IMR-90 (cell line): ENCODE results near the gene CPLX3. TPM values are rescaled to one million over a fixed set of nuclear protein-coding genes. Genes with fewer than 3 reads are reported as not detected.

Experiments used
- ATAC-seq: fragments of 200-7000 bp; cut with Tn5 transposase; 2 replicates; pipeline ENCODE4 v1.9.1; 2020; ENCODE audit warnings: low read depth, mild to moderate bottlenecking, moderate library complexity
- BruUV-seq: library from RNA; stranded (reverse); fragments of 400-500 nt; replicated peaks from 2 replicates; lab custom pipeline; 2021; lab: Mats Ljungman, UMichigan
- CTCF ChIA-PET: fragments of 300-600 bp; formaldehyde crosslinking; extraction: SDS; loops from one replicate; lab custom pipeline; 2021; ENCODE audit warnings: antibody characterized with exemption; lab: Yijun Ruan, JAX
- POLR2A ChIA-PET: fragments of 300-600 bp; sonication (Branson Sonifier 250); formaldehyde crosslinking; loops from one replicate; lab custom pipeline; 2022; ENCODE audit warnings: antibody characterized with exemption; ENCODE audit not compliant: unreplicated experiment; lab: Charles Lee
- DNase-seq: peaks from one replicate; pipeline ENCODE4 v3.0.0; 2013
- H2AFZ ChIP-seq: replicated peaks from 2 replicates; pipeline ENCODE3; 2013; ENCODE audit warnings: low read length, mild to moderate bottlenecking; ENCODE audit not compliant: poor library complexity
- H2AK5ac ChIP-seq: 2 replicates; pipeline ENCODE4 v1.6.1; 2013; ENCODE audit warnings: low read depth, low read length, inconsistent platforms
- H2AK9ac ChIP-seq: replicated peaks from 2 replicates; pipeline ENCODE3; 2013; ENCODE audit warnings: mild to moderate bottlenecking, low read depth, low read length, moderate library complexity; ENCODE audit not compliant: poor library complexity
- H2BK120ac ChIP-seq: 2 replicates; pipeline ENCODE4 v1.6.1; 2013; ENCODE audit warnings: low read depth, low read length, inconsistent platforms
- H2BK15ac ChIP-seq: 3 replicates; pipeline ENCODE4 v1.6.1; 2013; ENCODE audit warnings: low read depth, low read length, inconsistent platforms
- H2BK20ac ChIP-seq: 2 replicates; pipeline ENCODE4 v1.6.1; 2013; ENCODE audit warnings: low read depth, mild to moderate bottlenecking, inconsistent platforms, low read length, moderate library complexity
- H2BK5ac ChIP-seq: 2 replicates; pipeline ENCODE4 v1.6.1; 2013; ENCODE audit warnings: mild to moderate bottlenecking, low read depth, low read length, inconsistent platforms; ENCODE audit not compliant: poor library complexity, severe bottlenecking
- H3K14ac ChIP-seq: replicated peaks from 2 replicates; pipeline ENCODE4 v1.6.1; 2013; ENCODE audit warnings: low read depth, low read length, inconsistent platforms
- H3K18ac ChIP-seq: 2 replicates; pipeline ENCODE4 v1.6.1; 2013; ENCODE audit warnings: low read depth, low read length, control low read depth
- H3K23ac ChIP-seq: 2 replicates; pipeline ENCODE4 v1.6.1; 2013; ENCODE audit warnings: low read depth, low read length, inconsistent platforms
- H3K27ac ChIP-seq: 2 replicates; pipeline ENCODE4 v1.5.1; 2013; ENCODE audit warnings: mild to moderate bottlenecking, control low read depth, low read length; ENCODE audit not compliant: insufficient read depth
- H3K27me3 ChIP-seq: 2 replicates; pipeline ENCODE4 v1.6.1; 2013; ENCODE audit warnings: low read length; ENCODE audit not compliant: control insufficient read depth, insufficient read depth
- H3K36me3 ChIP-seq: 2 replicates; pipeline ENCODE4 v1.6.1; 2013; ENCODE audit warnings: low read length, mixed read lengths; ENCODE audit not compliant: control insufficient read depth, insufficient read depth
- H3K4ac ChIP-seq: 2 replicates; pipeline ENCODE4 v1.6.1; 2013; ENCODE audit warnings: low read depth, low read length, inconsistent platforms
- H3K4me1 ChIP-seq: 2 replicates; pipeline ENCODE4 v1.6.1; 2013; ENCODE audit warnings: low read length, mixed read lengths; ENCODE audit not compliant: control insufficient read depth, insufficient read depth
- H3K4me2 ChIP-seq: 2 replicates; pipeline ENCODE4 v1.6.1; 2013; ENCODE audit warnings: low read depth, mild to moderate bottlenecking, control low read depth, low read length, moderate library complexity
- H3K4me3 ChIP-seq: 2 replicates; pipeline ENCODE4 v1.5.1; 2013; ENCODE audit warnings: low read depth, mild to moderate bottlenecking, control low read depth, low read length, moderate library complexity; ENCODE audit not compliant: insufficient read depth
- H3K56ac ChIP-seq: 2 replicates; pipeline ENCODE4 v1.6.1; 2013; ENCODE audit warnings: low read length, inconsistent platforms; ENCODE audit not compliant: insufficient read depth; ENCODE audit errors: extremely low read depth
- H3K79me1 ChIP-seq, 2 experiments: 2 replicates each; pipeline ENCODE4 v1.6.1; 2013; ENCODE audit warnings: low read length in 2 of 2, inconsistent platforms in 1 of 2, low read depth in 1 of 2
- H3K9ac ChIP-seq: 2 replicates; pipeline ENCODE4 v1.6.1; 2013; ENCODE audit warnings: low read depth, low read length, control low read depth
- H3K9me1 ChIP-seq: 2 replicates; pipeline ENCODE4 v1.6.1; 2013; ENCODE audit warnings: low read length, inconsistent platforms; ENCODE audit not compliant: insufficient read depth
- H3K9me3 ChIP-seq: 2 replicates; pipeline ENCODE4 v1.6.1; 2013; ENCODE audit warnings: low read length; ENCODE audit not compliant: control insufficient read depth, insufficient read depth
- H4K20me1 ChIP-seq: 2 replicates; pipeline ENCODE4 v1.6.1; 2013; ENCODE audit warnings: low read length, inconsistent platforms; ENCODE audit not compliant: insufficient read depth
- H4K5ac ChIP-seq: 2 replicates; pipeline ENCODE4 v1.6.1; 2013; ENCODE audit warnings: mild to moderate bottlenecking, low read depth, low read length, control low read depth
- H4K8ac ChIP-seq, 2 experiments: 2 replicates each; pipeline ENCODE4 v1.6.1; 2013; ENCODE audit warnings: low read depth in 2 of 2, low read length in 2 of 2, control low read depth in 1 of 2, inconsistent platforms in 1 of 2
- H4K91ac ChIP-seq: 2 replicates; pipeline ENCODE4 v1.6.1; 2013; ENCODE audit warnings: low read depth, low read length, inconsistent platforms; ENCODE audit not compliant: insufficient read depth
- BHLHE40 ChIP-seq: fragments of 150-350 bp; IDR thresholded peaks from 2 replicates; pipeline ENCODE4 v1.6.1; 2016; ENCODE audit warnings: mild to moderate bottlenecking, low read depth, low read length
- CEBPB ChIP-seq: IDR thresholded peaks from 2 replicates; pipeline ENCODE4 v1.6.1; 2012; ENCODE audit warnings: low read depth, low read length, improper control_type of control experiment
- FOS ChIP-seq: fragments of 150-350 bp; IDR thresholded peaks from 2 replicates; pipeline ENCODE4 v1.6.1; 2016; ENCODE audit warnings: low read depth, low read length
- MAFK ChIP-seq: IDR thresholded peaks from 2 replicates; pipeline ENCODE4 v1.6.1; 2012; ENCODE audit warnings: low read depth, low read length, improper control_type of control experiment
- MAZ ChIP-seq: IDR thresholded peaks from 2 replicates; pipeline ENCODE4 v1.6.1; 2012; ENCODE audit warnings: low read depth, mild to moderate bottlenecking, low read length, improper control_type of control experiment, moderate library complexity, borderline replicate concordance
- MXI1 ChIP-seq: IDR thresholded peaks from 2 replicates; pipeline ENCODE4 v1.6.1; 2012; ENCODE audit warnings: low read depth, mild to moderate bottlenecking, low read length, moderate library complexity, borderline replicate concordance
- NFE2L2 ChIP-seq: fragments of 150-350 bp; IDR thresholded peaks from 2 replicates; pipeline ENCODE4 v1.6.1; 2016; ENCODE audit warnings: low read depth, mild to moderate bottlenecking, low read length
- POLR2A ChIP-seq: IDR thresholded peaks from 2 replicates; pipeline ENCODE4 v1.6.1; 2012; ENCODE audit warnings: mild to moderate bottlenecking, low read depth, low read length
- RAD21 ChIP-seq: IDR thresholded peaks from 2 replicates; pipeline ENCODE4 v1.6.1; 2012; ENCODE audit warnings: low read length, improper control_type of control experiment
- RCOR1 ChIP-seq: IDR thresholded peaks from 2 replicates; pipeline ENCODE4 v1.6.1; 2012; ENCODE audit warnings: mild to moderate bottlenecking, low read length, improper control_type of control experiment; ENCODE audit not compliant: insufficient replicate concordance
- RFX5 ChIP-seq: IDR thresholded peaks from 2 replicates; pipeline ENCODE4 v1.8.0; 2012; ENCODE audit warnings: low read depth, mild to moderate bottlenecking, low read length, moderate library complexity
- SMC3 ChIP-seq: fragments of 150-350 bp; IDR thresholded peaks from 2 replicates; pipeline ENCODE4 v1.6.1; 2016; ENCODE audit warnings: low read depth, mild to moderate bottlenecking, antibody characterized with exemption, low read length, moderate library complexity
- WGBS, 2 experiments: methylation state at CpG; one replicate each; pipeline versions ENCODE4 v1.1.5 to v1.1.7; 2013; ENCODE audit warnings: missing lambda C conversion rate in 2 of 2; ENCODE audit not compliant: insufficient read length in 1 of 2; ENCODE audit errors: extremely low coverage in 2 of 2; 5-methylcytosine and 5-hydroxymethylcytosine counted together
- dilution Hi-C: fragments of 300-500 bp; cut with HindIII; formaldehyde crosslinking; loops from one replicate; pipeline ENCODE4 v1.14.3; 2018; ENCODE audit warnings: low sequenced_read_pairs; ENCODE audit not compliant: unreplicated experiment
- in situ Hi-C: fragments of 300-500 bp; cut with MboI; formaldehyde crosslinking; loops from 3 replicates; pipeline ENCODE4 v1.14.3; 2019; ENCODE audit warnings: low sequenced_read_pairs, inconsistent platforms, mixed read lengths
- intact Hi-C: fragments of 100-400 bp; cut with micrococcal nuclease; formaldehyde crosslinking; loops from 2 replicates; pipeline ENCODE4 v1.10.0; 2022
- polyA plus RNA-seq, 3 experiments: library from polyadenylated mRNA; depleted of rRNA; stranded (reverse); fragments of >200 nt; gene quantifications; 2 replicates each; pipeline ENCODE4 v1.2.3, GENCODE V29; 2012; ENCODE audit warnings: low replicate concordance in 1 of 3
- total RNA-seq: library from RNA; depleted of rRNA; stranded (reverse); fragments of >200 nt; gene quantifications from 2 replicates; pipeline ENCODE4 v1.2.3, GENCODE V29; 2012
- TF ChIP-seq, protein P1 (sequence below): conservative IDR thresholded peaks from 2 replicates; pipeline ENCODE4 v1.5.1; 2012; ENCODE audit warnings: mild to moderate bottlenecking, low read depth, low read length, improper control_type of control experiment
- TF ChIP-seq, protein P2 (sequence below): fragments of 150-350 bp; IDR thresholded peaks from 2 replicates; pipeline ENCODE4 v1.6.1; 2017; ENCODE audit warnings: mild to moderate bottlenecking, antibody characterized with exemption, low read length, low read depth
- TF ChIP-seq, protein P3 (sequence below): fragments of 150-350 bp; IDR thresholded peaks from 2 replicates; pipeline ENCODE4 v1.6.1; 2016; ENCODE audit warnings: low read depth, mild to moderate bottlenecking, low read length, moderate library complexity, borderline replicate concordance

CPLX3 gene
- total and polyA plus RNA-seq, 2 of the 4 experiments (the other 2 are of a cell fraction), result not detected

DNA sequence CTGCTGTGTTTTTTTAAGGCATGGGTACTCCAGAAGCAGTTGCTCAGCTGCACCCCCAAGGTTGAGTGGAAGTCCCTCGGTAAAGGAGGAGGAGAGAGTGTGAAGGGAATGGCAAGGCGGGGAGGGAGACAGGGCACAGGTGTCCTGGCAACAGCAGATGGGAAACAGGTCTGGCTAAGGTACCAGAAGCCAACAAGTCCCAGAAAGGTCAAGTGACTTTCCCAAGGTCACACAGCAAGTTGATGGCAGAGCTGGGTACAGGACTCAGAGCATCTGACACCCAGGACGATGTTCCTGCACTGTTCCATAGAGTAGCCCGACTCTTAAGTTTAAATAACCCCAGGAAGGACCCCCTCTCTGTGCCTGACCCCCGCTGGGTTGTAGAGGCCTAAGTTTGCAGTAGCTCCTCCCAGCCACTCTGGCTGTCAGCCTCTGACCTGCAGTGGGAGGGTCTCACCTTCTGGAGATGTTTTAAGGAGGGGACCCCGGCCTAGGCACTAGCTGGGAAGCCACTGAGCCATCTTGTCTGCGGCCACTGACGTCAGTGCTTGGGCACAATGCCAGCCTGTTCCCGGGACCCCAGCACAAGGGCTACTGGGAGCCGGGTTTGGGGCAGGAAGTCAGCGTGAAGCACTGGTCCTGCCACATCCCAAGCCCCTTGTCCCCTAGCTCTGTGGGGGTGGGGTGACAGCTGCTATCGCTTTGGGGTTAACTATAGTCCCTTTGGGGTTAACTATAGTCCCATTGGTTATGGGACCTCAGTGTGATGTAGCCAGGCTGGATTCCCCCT is 34.0 kb upstream of the CPLX3 start:
- dilution Hi-C loops (no loop called here), intact Hi-C loops (no loop called here), in situ Hi-C loops (no loop called here)
- Histone ChIP-seq H3K79me1 (peaks cover 19 to 88% of the 10 kb centered on the region in 2 experiments), H3K9me3 (no peaks in the 10 kb centered on the region), H3K14ac (no peak overlapping the region), H2AFZ (no peak overlapping the region), H3K9ac (no peak overlapping the region), H3K36me3 (peaks cover 2% of the 10 kb centered on the region; the same call in 1 of the 2 replicates), H2BK20ac (no peak overlapping the region), H4K20me1 (peaks cover 92% of the 10 kb centered on the region), H3K18ac (no peak overlapping the region), H2BK15ac (no peak overlapping the region), H2BK120ac (no peak overlapping the region), H2BK5ac (no peak overlapping the region), H3K4me2 (no peak overlapping the region), H4K5ac (no peak overlapping the region), H3K56ac (no peak overlapping the region), H3K4me1 (peaks cover 23% of the 10 kb centered on the region), H3K23ac (peak overlapping the region; percentile 71; the same call in 1 of the 2 replicates), H4K91ac (no peak overlapping the region), H3K9me1 (peaks cover 36% of the 10 kb centered on the region), H2AK5ac (no peak overlapping the region), H3K4ac (peak overlapping the region; percentile 13), H2AK9ac (no peak overlapping the region), H3K27me3 (no peaks in the 10 kb centered on the region), H4K8ac (no peak overlapping the region), H3K4me3 (no peak overlapping the region), H3K27ac (no peak overlapping the region)
- DNase-seq (no peak), ATAC-seq (no peak)
- CTCF ChIA-PET, result interaction anchor here (0.6 to 0.8 kb wide), 3 partner anchors 9 to 123 kb away, joined by 3 to 6 read pairs (median 3); no protein-coding TSS in a partner anchor
- BruUV-seq, result no TSS peak
- WGBS, 2 experiments, result 62% methylated on average over 5 of the region's 12 CpGs; no CpG with 5 or more reads in 1 of the 2 experiments
- POLR2A ChIA-PET, result no interaction called here
- no peak for TF ChIP-seq MXI1
- TF ChIP-seq BHLHE40, result no peak
- TF ChIP-seq POLR2A, result no peak
- TF ChIP-seq NFE2L2, result no peak
- TF ChIP-seq CEBPB, result no peak
- no peak for TF ChIP-seq RCOR1
- TF ChIP-seq, protein P1, sequence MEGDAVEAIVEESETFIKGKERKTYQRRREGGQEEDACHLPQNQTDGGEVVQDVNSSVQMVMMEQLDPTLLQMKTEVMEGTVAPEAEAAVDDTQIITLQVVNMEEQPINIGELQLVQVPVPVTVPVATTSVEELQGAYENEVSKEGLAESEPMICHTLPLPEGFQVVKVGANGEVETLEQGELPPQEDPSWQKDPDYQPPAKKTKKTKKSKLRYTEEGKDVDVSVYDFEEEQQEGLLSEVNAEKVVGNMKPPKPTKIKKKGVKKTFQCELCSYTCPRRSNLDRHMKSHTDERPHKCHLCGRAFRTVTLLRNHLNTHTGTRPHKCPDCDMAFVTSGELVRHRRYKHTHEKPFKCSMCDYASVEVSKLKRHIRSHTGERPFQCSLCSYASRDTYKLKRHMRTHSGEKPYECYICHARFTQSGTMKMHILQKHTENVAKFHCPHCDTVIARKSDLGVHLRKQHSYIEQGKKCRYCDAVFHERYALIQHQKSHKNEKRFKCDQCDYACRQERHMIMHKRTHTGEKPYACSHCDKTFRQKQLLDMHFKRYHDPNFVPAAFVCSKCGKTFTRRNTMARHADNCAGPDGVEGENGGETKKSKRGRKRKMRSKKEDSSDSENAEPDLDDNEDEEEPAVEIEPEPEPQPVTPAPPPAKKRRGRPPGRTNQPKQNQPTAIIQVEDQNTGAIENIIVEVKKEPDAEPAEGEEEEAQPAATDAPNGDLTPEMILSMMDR, result no peak
- no peak for TF ChIP-seq SMC3
- TF ChIP-seq MAZ, result no peak
- no peak for TF ChIP-seq MAFK
- no peak for TF ChIP-seq RAD21
- TF ChIP-seq RFX5, result no peak
- TF ChIP-seq FOS, result no peak
- TF ChIP-seq, protein P2, sequence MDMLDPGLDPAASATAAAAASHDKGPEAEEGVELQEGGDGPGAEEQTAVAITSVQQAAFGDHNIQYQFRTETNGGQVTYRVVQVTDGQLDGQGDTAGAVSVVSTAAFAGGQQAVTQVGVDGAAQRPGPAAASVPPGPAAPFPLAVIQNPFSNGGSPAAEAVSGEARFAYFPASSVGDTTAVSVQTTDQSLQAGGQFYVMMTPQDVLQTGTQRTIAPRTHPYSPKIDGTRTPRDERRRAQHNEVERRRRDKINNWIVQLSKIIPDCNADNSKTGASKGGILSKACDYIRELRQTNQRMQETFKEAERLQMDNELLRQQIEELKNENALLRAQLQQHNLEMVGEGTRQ, result no peak
- TF ChIP-seq, protein P3, sequence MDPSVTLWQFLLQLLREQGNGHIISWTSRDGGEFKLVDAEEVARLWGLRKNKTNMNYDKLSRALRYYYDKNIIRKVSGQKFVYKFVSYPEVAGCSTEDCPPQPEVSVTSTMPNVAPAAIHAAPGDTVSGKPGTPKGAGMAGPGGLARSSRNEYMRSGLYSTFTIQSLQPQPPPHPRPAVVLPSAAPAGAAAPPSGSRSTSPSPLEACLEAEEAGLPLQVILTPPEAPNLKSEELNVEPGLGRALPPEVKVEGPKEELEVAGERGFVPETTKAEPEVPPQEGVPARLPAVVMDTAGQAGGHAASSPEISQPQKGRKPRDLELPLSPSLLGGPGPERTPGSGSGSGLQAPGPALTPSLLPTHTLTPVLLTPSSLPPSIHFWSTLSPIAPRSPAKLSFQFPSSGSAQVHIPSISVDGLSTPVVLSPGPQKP, result no peak
